D721Med (cell line): ENCODE data around the gene MYBPHL.

Experiments
- DNase-seq: peaks from one replicate; pipeline ENCODE4 v3.0.0; 2011; ENCODE audit warnings: low spot score; ENCODE audit not compliant: insufficient read length
- FAIRE-seq: peaks from 2 replicates; lab custom pipeline; 2011; peaks lifted over from hg19 to GRCh38; lab: Jason Lieb, UNC
- TF ChIP-seq, protein P1 (sequence below): IDR thresholded peaks from 2 replicates; pipeline ENCODE4 v1.5.1; 2012; ENCODE audit warnings: mild to moderate bottlenecking, control low read depth; ENCODE audit not compliant: insufficient read depth; ENCODE audit errors: missing control alignments

MYBPHL gene

DNA sequence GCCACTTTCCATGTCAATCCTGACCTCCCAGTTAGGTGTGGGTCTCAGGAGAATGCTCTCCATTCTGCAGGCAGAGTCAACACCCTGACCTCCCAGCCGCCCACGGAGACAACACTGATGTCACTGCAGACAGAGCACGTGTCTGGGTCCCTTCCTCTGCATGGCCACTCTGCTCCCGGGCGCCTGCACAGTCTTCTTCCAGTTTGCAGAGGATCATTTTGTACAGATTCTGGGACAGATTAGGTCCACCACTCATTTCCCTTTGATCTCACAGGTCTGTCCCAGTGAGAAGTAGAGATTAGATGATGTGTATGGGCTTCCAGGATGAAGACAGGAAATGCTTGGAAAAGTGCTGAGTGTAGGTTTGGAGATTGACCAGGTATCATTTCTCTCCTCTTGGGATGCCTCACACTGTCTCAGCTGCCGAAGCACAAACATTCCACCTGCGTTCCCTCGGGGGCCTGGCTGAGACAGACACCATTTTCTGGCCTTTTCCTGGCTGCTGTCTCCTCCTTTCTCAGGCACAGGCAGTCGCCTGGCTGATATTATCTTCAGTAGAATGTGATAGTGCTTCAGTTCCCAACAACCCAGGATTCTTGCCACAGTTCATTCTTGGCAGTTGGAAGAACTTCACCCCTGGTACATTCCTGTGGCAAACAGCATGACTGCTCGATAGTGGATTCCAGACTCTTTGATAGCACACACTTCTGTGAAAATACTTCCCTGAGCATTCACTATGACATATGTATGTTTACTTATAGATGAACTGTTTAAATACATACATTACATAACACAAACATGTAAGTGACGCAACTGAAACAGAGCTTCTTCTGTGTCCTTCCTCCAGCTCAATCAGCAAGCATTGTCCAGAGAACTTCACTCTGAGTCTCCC lies 7.9 kb downstream of the MYBPHL start:
- no peak for FAIRE-seq
- TF ChIP-seq, protein P1, sequence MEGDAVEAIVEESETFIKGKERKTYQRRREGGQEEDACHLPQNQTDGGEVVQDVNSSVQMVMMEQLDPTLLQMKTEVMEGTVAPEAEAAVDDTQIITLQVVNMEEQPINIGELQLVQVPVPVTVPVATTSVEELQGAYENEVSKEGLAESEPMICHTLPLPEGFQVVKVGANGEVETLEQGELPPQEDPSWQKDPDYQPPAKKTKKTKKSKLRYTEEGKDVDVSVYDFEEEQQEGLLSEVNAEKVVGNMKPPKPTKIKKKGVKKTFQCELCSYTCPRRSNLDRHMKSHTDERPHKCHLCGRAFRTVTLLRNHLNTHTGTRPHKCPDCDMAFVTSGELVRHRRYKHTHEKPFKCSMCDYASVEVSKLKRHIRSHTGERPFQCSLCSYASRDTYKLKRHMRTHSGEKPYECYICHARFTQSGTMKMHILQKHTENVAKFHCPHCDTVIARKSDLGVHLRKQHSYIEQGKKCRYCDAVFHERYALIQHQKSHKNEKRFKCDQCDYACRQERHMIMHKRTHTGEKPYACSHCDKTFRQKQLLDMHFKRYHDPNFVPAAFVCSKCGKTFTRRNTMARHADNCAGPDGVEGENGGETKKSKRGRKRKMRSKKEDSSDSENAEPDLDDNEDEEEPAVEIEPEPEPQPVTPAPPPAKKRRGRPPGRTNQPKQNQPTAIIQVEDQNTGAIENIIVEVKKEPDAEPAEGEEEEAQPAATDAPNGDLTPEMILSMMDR = no peak
- DNase-seq = no peak

GRCh38 chr1:109296782-109297181 lies 10.0 kb downstream of the MYBPHL start:
- TF ChIP-seq, protein P1 = no peak
- no peak for FAIRE-seq
- no peak for DNase-seq

- no peak for FAIRE-seq
- TF ChIP-seq, protein P1 = peak; percentile 19
- DNase-seq = peak; percentile 48
Observed at GRCh38 chr1:109295712-109296415, 10.9 kb downstream of the MYBPHL start.

GRCh38 chr1:109294481-109294880 lies 12.3 kb downstream of the MYBPHL start:
- TF ChIP-seq, protein P1 = no peak
- FAIRE-seq (no peak), DNase-seq (no peak)

DNA sequence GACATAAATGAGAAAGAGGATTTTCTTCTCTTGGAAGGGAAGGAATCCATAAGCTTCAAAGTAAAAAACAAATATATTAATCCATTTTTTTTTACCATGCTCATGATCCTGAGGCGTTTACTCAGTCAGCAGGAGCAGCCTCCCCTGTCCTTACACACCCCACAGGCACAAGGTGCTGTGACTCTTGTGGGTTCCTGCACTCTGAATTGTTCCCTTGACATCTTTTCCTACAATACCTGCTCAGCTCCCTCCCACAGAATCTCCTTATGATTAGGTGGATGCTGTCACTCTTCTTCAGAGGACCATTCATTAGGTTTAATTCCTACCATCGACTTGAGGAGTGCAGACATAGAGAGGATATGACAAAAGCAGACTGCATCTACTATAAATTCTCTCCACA lies 13.8 kb downstream of the MYBPHL start:
- no peak for DNase-seq
- TF ChIP-seq, protein P1 = no peak
- FAIRE-seq = no peak

GRCh38 chr1:109292364-109292763 lies 14.4 kb downstream of the MYBPHL start:
- FAIRE-seq (no peak), DNase-seq (no peak)
- TF ChIP-seq, protein P1 = no peak
